Hypothalamus (tissue), 51 donors: ENCODE results near the gene PKD1.
"Not testable (repeated sequence)": the region's sequence is repeated elsewhere in the genome, so short reads cannot be mapped to it uniquely, and the experiment has no call there.

Experiments used
- DNase-seq, 51 donors: peaks; one replicate each; lab custom pipeline; 2025; lab: John Stamatoyannopoulos, UW

The PKD1 gene

DNA sequence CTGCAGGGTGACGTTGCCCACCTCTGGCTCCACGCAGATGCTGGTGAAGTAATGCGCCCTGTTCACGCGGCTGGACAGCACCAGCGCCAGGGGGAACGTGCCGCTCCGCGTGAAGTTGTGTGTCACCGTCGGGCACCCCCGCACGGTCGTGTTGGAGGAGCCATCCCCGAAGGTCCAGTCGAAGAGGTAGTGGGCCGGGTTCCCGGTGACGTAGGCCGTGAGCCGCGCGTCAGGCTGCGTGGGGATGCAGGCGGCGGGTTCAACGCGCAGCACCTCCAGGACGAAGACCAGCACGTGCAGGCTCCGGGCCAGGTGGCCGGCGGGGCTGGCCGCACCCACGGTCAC, 24.7 kb downstream of the PKD1 start:
- DNase-seq = not testable (repeated sequence)

DNA sequence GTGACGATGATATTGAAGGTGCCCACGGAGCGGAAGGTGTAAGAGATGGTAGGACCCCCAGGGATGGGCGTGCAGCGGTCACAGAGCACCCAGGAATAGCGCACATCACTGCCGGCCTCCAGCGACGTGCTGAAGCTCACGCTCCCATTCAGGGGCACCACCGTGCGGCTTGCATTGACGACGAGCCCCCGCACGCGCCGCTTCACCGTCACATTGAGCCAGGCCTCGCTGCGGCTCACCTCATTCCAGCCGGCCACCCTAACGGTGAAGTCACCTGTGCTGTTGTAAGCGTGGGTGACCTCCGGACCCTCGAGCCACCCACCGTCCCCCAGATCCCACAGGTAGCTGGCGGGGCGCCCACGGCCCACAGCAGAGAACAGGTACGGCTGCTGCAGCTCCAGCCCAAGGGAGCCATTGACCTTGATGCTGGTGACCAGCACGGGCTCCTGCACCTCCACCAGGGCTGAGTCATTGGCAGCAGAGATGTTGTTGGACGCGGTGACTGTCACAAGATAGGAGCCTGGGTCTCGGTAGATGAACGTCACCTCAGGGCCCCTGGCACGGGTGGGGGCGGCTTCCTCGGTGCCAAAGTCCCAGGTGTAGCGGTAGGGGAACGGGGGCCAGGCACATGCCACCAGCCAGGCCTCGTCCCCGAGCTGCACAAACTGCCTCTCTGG, 25.2 kb downstream of the PKD1 start:
- not testable (repeated sequence) for DNase-seq

DNA sequence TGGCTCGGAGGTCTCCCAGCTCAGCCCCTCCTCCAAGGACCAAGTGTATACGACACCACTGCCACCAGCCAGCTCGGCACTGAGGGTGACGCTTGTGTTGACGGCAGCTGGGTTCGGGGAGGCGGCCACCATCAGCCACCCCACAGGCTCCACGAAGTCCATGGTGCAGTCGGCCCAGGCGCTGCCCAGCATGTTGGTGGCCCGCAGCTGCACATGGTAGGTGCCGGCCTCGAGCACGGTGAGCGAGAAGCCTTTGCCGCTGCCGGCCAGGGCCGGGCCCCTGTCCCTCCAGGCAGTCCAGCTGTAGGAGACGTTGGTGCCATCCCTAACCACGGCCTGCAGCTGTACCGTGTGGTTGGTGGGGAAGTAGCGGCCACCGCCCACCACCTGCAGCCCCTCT, 25.8 kb downstream of the PKD1 start:
- DNase-seq = not testable (repeated sequence)

DNA sequence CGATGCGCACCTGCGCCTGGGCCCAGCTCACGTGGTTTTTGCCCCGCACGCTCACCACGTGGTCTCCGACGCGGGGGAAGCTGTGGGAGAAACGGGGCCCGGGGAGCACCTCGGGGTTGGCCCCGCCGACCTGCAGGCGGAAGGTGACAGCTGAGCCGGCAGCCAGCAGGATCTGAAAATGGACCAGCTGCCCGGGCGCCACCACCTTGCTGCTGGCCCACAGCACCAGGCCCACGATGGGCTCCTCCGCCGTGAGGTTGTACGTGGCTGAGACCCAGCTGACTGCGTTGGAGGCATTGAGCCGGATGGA, 26.5 kb downstream of the PKD1 start:
- DNase-seq = not testable (repeated sequence)

DNA sequence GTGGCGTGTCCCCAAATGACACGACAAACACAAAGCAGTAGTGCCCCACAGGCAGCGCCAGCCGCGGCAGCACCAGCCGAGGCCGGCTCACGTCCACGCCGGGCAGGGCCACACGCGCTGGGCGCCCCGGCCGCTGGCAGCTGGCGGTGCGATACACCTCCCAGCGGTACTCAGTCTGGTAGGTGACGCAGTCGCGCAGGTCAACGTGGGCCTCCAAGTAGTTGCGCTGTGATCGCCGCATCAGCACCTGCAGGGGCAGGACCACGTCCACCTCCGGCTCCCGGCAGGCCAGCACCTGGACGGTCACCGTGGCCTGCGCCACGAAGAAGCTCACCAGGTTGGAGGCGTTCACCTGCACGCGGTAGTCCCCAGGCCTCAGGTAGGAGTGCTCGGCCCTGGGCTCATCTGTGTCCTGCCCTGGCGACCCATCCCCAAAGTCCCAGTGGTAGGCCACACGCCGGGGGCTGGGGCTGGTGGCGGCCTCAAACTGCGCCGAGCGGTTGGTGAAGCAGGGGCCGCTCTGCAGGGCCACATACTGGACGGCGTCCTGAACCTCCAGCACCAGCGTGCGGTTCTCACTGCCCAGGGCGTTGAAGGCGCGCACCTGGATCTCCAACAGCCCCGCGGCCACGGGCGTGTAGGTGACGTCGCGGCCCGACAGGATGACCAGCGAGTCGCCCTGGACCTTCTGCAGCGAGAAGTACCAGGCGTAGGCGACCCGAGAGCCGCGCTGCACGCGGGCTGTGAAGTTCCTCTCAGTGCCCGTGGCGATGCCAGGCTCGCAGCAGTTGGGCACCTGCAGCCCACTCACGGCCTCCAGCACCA, 27.0 kb downstream of the PKD1 start:
- DNase-seq = not testable (repeated sequence)

DNA sequence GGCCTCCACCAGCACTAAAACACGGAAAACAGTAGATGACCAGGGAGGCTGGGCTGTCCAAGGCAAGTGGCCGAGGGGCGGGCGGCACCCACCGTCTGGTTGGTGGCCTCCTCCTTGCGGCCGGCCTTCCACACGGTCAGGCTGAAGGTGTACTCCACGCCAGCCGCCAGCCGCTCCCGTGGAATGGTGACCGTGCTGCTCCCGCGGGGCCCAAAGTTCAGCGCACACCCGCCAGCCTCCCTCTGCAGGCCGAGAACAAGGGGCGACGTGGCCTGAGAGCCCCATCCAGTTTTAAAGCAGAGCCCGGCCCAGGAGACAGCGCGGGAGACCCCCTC, 27.9 kb downstream of the PKD1 start:
- DNase-seq = not testable (repeated sequence)

DNA sequence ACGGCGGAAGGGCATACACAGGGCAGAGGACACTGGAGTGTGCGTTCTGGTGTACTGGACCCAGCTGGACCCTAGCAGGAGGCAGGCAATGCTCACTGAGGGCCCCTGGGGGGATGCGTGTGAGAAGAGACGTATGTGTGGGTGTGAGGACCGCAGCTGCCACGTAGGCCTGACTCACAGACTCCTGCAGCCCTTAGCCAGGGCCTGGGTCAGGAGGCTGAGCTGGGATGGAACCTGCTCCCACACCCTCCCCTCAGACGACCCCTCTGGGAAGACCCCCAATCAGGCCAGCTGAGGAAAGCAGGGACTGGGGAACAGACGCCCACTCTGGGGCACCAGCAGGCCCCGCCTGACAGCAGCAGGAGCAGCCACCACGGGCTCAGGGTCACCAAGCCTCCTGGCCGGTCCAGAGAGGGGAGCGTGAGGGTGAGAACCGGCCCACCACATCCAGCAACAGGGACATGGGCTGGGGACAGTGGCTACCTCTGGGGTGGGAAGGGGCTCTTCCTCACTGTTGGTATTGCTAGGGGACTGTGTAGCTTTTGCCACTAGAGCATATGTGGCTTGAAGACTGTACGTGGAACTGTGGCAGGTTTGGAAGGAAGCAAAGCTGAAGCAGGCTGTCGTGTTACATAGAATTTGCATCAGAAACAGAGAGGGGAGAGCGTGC, 28.4 kb downstream of the PKD1 start:
- not testable (repeated sequence) for DNase-seq

DNA sequence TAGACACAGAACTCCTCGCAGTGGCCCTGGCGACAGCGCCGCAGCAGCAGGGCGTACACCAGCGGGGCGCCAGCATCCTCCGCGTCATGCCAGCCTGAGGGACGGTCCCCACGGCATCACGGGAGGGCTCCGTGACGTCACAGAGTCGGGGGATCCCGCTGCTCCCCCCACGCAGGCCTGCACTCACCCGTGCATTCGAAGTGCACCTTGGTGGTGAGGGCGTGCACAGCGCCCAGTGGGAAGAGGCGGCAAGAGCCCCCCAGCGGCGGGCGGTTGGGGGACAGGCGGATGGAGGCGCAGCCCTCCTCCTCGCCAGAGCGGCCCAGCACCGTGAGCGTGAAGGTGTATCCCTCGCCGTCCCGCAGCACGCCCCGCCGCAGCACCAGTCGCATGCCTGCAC, 29.5 kb downstream of the PKD1 start:
- not testable (repeated sequence) for DNase-seq

DNA sequence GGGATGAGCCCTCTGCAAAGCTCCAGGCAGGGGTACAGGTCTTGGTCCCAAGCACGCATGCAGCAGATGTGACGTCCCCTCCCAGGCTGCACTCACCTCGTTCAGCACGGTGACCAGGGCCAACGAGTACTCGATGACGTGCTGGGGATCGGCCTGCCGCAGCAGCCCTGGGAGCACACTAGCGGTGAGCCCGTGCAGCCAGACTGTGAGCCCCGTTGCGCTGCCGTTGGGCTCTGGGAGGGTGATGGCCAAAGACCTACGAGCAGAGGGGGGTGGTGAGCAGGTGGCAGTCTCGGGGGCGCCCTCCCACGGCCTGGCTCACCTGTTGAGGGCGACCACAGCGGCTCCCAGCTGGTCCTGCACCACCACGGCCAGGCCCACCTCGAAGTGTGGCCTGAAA, 29.9 kb downstream of the PKD1 start:
- not testable (repeated sequence) for DNase-seq

DNA sequence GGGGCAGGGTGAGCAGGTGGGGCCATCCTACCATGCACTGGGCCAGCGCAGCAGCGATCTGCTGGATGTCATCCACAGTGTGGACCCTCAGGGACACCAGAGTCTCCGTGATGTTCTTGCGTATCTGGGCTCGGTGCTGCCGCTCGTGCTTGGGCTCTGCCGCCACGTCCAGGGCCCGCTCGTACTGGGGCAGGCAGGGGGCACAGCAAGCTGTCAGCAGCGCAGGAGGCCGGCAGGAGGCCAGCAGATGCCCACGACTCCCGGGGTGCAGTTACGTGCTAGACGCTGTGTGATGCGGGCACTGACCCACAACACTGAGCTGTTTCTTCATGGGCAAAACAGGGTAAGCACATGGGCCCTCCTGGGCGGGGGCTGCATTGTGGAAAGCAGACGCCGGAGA, 30.4 kb downstream of the PKD1 start:
- DNase-seq = not testable (repeated sequence)

DNA sequence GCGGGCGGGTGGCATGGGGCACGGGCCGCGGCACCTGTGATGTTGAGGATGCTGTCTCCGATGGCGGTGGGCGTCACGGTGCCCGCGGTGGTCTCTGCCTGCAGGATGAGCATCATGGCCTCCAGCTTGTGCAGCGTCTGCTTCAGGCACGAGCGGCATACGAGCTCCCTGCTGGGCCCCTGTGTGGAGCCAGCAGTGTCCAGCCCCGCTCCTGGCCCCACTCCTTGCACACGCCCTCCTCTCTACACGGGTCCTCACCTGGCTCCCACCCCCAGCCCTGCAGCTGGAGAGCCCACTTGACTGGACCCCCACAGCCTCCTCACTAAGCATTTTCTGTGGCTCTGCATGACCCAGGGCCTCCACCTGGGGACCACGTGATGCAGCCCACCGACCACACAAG, 31.2 kb downstream of the PKD1 start:
- not testable (repeated sequence) for DNase-seq

DNA sequence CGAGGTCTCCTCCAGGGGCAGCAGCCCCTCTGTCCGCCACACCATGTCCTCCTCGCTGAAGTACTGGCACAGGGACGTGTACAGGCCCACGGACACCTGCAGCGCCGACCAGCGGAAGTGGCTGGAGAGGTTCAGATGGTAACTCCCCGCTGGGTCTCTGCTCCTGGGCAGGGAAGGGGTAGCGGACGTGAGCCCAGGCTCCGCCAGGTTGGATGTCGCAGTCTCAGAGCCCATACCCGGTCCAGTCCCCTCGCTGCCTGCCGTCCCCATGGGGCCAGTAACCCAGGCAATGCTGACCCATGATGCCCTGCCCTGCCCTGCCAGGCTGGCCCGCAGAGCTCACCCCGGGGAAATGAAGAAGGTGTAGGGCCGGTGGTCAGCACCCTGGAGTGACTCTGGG, 33.2 kb downstream of the PKD1 start:
- DNase-seq = no peak

DNA sequence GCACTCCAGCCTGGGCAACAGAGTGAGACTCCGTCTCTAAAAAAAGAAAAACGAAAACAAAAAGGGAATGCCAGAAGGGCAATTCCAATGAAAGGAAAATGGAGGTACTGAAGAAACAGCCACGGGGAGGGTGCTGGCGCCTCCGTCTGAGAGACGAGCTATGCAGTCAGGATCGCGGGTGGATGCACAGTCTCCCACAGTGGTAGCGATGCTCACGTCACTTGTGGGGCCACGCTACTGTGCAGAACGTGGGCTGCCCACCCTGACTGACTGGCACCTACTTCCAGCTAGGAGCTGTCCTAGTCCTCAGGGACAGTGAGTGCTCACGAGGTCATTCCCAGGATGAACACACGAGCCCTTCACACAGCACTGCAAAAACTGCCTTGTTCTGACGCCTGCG, 34.1 kb downstream of the PKD1 start:
- not testable (repeated sequence) for DNase-seq

DNA sequence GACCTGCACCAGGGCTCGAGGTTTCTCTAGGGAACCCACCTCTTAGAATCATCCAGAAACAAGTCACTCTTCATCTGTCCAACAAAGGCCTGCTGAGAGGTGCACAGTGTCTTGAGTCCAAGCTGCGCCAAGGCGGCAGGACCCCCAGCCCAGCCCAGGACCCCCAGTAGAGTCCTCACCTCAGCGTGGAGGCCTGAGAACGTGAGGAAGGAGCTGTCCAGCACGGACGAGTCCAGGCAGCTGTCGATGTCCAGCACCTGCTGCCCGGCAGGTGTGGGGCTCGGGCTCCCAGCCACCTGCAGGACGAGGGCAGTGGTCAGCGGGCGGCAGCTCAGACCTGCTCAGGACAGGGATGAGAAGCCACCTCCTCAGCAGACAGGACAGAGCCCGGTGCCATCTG, 38.0 kb downstream of the PKD1 start:
- DNase-seq = not testable (repeated sequence)

DNA sequence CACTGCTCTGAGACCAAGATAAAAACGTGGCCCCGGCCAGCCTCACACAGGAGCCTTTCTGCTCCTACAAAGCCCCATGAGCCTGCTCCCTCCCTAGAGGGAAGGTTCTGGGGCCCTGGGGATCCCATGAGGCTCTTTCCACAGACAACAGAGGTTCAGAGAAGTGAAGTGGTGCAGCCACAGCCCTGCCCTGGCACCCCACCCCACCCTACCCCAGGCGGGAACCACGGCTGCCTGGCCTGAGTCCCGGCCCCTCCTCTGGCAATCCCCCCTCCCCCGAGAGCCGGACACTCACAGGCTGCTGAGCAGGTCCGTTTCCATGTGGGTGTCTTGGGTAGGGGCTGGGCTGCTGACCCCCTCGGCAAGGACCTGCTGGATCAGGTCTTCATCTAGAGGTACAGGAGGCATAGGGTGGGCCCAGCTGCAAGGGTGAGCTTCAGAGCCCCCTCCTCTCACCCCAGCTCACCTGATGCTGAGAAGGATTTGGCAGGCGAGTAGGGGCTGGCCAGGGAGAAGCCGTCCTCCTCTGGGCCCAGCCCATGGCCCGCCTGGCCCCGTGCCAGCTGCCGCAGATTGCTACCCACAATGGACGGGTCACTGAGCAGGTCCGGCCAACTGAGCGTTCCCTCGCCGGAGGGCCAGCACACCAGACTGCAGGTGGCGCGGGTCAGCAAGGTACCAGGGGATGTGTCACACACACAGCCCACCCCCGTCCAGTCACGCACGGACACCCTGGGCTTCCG, 38.7 kb downstream of the PKD1 start:
- peak in 17 of 51 donors; percentile 5 to 48 (median 24) for DNase-seq

DNA sequence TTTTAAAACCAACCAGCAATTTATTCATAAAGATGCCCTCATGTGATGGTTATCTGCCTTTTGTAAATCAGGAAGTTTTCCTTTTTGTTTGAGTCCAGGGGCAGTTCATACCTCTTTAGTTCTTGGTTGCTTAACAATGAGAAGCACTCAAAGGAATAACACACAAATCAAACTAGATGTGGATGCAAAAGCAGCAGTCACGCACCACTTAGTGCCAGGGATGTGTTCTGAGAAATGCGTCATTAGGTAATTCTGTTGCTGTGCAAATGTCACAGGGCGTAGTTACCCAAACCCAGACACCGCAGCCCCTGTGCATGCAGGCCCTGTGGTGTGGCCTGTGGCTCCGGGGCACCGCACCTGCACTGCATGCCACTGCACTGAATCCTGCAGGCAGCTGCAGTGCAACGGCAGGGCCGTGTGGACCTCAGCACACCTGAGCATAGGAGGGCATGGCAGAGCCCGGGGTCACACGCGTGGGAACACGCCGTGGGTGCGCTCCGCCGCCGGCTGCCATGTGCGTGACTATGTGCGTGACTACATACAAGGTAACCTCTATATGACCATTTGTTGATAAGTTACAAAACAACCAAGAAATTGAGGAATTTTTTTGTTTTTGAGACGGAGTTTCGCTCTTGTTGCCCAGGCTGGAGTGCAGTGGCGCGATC, 39.6 kb downstream of the PKD1 start:
- no peak for DNase-seq

DNA sequence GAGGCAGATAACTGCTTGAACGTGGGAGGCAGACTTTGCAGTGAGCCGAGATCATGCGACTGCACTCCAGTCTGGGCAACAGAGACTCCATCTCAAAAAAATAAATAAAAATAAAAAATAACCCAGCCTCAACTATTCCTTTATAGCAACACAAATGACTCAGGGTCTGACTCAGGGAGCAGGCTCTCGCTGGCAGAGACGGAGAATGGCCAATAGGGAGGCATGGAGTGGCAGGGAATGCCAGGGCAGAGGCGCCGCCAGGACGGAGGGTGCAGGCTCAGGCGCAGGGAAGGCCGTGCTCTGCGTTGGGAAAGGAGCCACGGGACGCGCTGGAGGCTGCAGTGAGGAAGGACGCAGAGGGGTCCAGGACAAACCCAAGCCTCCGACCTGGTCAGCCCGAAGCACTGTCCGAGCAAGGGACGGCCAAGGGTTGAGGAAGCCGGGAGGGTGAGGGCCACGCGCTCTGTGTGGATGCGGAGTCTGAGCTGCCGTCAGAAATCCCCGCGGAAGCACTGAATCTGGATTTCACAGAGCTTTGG, 40.3 kb downstream of the PKD1 start:
- DNase-seq = no peak

DNA sequence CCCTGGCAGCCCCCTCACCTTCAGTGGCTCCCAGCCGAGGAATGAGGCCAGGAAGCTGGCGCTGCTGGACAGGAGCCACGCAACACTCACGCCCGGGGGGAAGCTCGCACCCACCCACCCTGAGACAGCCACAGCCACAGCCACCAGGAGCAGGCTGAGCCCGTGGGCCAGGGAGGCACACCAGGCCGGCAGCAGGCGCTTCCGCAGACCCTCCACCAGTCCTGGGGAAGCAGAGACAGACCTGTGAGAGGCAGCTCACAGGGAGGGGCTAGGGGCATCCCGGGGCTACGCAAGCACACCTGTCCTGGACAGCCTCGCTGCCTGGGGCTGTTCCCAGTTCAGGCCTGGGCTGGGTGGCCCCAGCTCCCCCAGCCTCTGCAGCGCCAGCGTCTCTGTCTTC, 41.9 kb downstream of the PKD1 start:
- no peak for DNase-seq

DNA sequence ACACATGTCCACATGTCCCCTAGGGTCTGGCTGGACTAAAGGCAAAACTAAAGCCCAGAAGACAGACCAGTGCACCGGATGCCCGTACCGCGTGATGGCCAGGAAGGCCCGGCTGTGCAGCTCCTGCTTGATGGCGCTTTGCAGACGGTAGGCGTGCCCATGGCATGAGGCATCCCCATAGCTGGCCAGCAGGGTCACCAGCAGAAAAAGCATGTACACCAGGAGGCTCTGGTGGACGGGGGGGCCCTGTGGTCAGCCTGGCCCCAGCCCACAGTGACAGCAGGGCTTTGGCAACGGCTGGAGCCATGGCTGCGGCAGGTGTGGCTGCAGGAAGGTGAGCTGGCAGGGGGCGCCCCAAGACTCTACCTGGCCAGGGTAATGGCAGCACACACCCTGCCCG, 42.8 kb downstream of the PKD1 start:
- DNase-seq = no peak

DNA sequence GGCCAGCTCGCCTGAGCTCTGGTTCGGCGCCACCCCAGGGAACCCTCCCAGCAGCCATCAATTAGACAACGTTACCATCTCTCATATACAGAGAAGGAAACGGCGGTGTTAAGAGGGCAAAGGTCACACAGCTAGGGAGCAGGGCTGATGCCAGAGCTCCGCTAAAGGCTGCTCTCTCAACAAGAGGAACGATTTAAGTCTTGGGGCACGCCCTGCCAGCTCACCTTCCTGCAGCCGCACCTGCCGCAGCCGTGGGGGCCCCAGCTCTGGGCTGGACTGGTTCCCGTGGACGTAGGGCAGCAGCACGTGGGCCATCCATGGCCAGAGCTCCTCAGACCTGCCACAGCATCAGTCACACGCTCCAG, 43.5 kb downstream of the PKD1 start:
- no peak for DNase-seq
